Colonic mucosa (tissue), 4 donors: ENCODE results near the gene NANOS3. TPM values are rescaled to one million over a fixed set of nuclear protein-coding genes. Genes with fewer than 3 reads are reported as not detected.
A peak's percentile ranks its signal among the peaks of the same experiment; 100 is the strongest.

Experiments
- DNase-seq: peaks from one replicate; pipeline ENCODE4 v3.0.0-alpha.2; 2020
- H3K27ac ChIP-seq: fragments of 200-600 bp; one replicate; pipeline ENCODE4 v1.8.0; 2021
- H3K27me3 ChIP-seq: fragments of 200-600 bp; one replicate; pipeline ENCODE4 v1.8.0; 2021
- H3K36me3 ChIP-seq: fragments of 200-600 bp; one replicate; pipeline ENCODE4 v1.8.0; 2021
- H3K4me1 ChIP-seq: fragments of 200-600 bp; one replicate; pipeline ENCODE4 v1.8.0; 2021; ENCODE audit warnings: mild to moderate bottlenecking
- H3K4me3 ChIP-seq: fragments of 200-600 bp; one replicate; pipeline ENCODE4 v1.8.0; 2021
- H3K9ac ChIP-seq, 2 donors: one replicate each; pipeline ENCODE4 v1.7.0; 2013; ENCODE audit warnings: control low read depth in 2 of 2, low read depth in 2 of 2, low read length in 2 of 2
- H3K9me3 ChIP-seq: fragments of 200-600 bp; one replicate; pipeline ENCODE4 v1.8.0; 2021
- intact Hi-C: fragments of 100-400 bp; cut with DNase I; formaldehyde crosslinking; loops from one replicate; pipeline ENCODE4 v1.14.1; 2022
- microRNA-seq: library from miRNA; unstranded; fragments of <30 nt; microRNA quantifications from one replicate; pipeline ENCODE4, GENCODE V29; 2019
- total RNA-seq, 2 donors: library from RNA; stranded (reverse); fragmentation: NEBNext Ultra II Directional in 1 of 2; extraction: Animal tissue kit (Norgen Biotek cat#: 25700) in 1 of 2; gene quantifications; one replicate each; pipeline ENCODE4 v1.2.1, GENCODE V29; 2021
- TF ChIP-seq, protein P1 (sequence below): fragments of 200-600 bp; IDR thresholded peaks from one replicate; pipeline ENCODE4 v1.8.0; 2022; ENCODE audit warnings: antibody characterized with exemption, mild to moderate bottlenecking
- donor health status: healthy.
- donor health status: DM: no; HTN: no; CAD: no.
- donor health status: DM: no; HTN: no; CAD: no.

The NANOS3 gene
- total RNA-seq, 2 donors from 2014 or later: not detected

- Histone ChIP-seq H3K9me3 (no peaks in the 10 kb centered on the region), H3K36me3 (peaks cover 12% of the 10 kb centered on the region), H3K27me3 (no peaks in the 10 kb centered on the region), H3K27ac (no peak overlapping the region), H3K9ac (no peak overlapping the region), H3K4me1 (no peaks in the 10 kb centered on the region), H3K4me3 (no peak overlapping the region)
- TF ChIP-seq, protein P1, sequence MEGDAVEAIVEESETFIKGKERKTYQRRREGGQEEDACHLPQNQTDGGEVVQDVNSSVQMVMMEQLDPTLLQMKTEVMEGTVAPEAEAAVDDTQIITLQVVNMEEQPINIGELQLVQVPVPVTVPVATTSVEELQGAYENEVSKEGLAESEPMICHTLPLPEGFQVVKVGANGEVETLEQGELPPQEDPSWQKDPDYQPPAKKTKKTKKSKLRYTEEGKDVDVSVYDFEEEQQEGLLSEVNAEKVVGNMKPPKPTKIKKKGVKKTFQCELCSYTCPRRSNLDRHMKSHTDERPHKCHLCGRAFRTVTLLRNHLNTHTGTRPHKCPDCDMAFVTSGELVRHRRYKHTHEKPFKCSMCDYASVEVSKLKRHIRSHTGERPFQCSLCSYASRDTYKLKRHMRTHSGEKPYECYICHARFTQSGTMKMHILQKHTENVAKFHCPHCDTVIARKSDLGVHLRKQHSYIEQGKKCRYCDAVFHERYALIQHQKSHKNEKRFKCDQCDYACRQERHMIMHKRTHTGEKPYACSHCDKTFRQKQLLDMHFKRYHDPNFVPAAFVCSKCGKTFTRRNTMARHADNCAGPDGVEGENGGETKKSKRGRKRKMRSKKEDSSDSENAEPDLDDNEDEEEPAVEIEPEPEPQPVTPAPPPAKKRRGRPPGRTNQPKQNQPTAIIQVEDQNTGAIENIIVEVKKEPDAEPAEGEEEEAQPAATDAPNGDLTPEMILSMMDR: no peak
- DNase-seq: no peak
- intact Hi-C loops: no loop called here
These were observed 46.5 kb downstream of the NANOS3 start for GRCh38 chr19:13923194-13923987.

DNA sequence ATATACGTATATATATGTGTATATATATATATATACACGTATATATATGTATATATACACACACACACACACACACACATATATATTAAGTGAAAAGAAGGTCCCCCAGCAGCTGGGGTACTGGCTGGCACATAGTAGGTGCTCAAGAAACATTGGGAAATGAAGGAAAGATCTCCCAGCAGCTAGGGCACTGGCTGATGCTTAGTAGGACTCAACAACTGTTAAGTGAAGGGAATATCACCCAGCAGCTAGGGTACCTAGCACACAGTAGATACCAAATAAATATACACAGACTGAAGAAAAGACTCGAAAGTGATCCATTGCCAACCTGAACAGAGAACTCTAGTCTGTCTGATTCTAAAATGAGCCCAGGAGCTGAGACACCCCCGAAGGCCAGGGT, 49.1 kb downstream of the NANOS3 start:
- TF ChIP-seq, protein P1: no peak
- Histone ChIP-seq H3K9ac (no peak overlapping the region), H3K4me1 (no peaks in the 10 kb centered on the region), H3K27me3 (no peaks in the 10 kb centered on the region), H3K4me3 (no peak overlapping the region), H3K27ac (no peak overlapping the region), H3K9me3 (no peaks in the 10 kb centered on the region), H3K36me3 (peaks cover 2% of the 10 kb centered on the region)
- intact Hi-C loops: no loop called here
- no peak for DNase-seq

DNA sequence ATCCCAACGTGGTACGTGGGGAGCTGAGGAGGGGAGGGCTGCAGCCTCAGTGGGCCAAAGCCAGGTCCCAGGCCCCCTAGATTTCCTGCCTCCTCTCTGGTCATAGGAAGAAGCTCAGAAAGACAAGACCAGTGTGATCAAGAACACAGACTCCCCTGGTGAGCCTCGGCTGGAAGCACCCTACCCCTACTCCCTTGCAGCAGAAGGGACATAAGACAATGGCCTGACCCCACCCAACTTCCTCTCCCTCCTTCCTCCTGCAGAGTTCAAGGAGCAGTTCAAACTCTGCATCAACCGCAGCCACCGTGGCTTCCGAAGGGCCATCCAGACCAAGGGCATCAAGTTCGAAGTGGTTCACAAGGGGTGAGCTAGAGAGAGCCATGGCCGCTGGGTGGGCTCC, 49.8 kb downstream of the NANOS3 start:
- Histone ChIP-seq H3K27me3 (no peaks in the 10 kb centered on the region), H3K4me3 (no peak overlapping the region), H3K9me3 (no peaks in the 10 kb centered on the region), H3K36me3 (no peaks in the 10 kb centered on the region), H3K4me1 (no peaks in the 10 kb centered on the region), H3K9ac (no peak overlapping the region), H3K27ac (no peak overlapping the region)
- TF ChIP-seq, protein P1: no peak
- intact Hi-C loops: no loop called here
- no peak for DNase-seq

DNA sequence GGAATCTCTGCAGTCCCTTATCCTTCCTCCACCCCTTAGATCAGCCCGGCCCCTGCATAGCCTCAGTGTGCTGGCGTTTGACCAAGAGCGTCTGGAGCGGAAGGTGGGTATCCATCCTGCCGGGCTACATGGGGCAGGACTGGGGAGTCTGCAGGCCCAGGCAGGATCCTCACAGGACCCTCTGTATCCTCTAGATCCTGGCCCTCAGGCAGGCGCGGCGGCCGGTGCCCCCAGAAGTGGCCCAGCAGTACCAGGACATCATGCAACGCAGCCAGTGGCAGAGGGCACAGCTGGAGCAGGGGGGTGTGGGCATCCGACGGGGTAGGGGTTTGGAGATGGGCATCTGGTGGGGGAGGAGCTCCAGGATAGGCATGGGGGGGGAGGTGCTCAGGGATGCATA, 52.4 kb downstream of the NANOS3 start:
- H3K9me3 ChIP-seq: no peaks in the 10 kb centered on the region
- H3K4me3 ChIP-seq: no peak overlapping the region
- DNase-seq: no peak
- intact Hi-C loops: no loop called here
- no peak overlapping the region for H3K9ac ChIP-seq
- H3K27me3 ChIP-seq: no peaks in the 10 kb centered on the region
- H3K4me1 ChIP-seq: no peaks in the 10 kb centered on the region
- H3K36me3 ChIP-seq: no peaks in the 10 kb centered on the region
- TF ChIP-seq, protein P1: no peak
- no peak overlapping the region for H3K27ac ChIP-seq

DNA sequence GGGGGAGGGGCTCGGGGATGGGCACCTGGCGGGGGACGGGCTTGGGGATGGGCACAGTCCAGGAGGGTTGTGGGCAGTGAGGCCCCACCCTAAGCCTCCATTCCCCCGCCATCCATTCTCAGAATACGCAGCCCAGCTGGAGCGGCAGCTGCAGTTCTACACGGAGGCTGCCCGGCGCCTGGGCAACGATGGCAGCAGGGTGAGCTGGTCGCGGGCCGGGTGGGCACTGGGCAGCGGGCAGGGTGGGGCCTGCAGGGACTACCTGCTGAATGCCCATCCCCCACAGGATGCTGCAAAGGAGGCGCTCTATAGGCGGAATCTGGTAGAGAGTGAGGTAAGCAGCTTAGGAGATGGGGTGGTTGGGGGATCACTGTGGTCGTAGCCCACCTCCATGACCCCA, 53.0 kb downstream of the NANOS3 start:
- intact Hi-C loops: no loop called here
- H3K27ac ChIP-seq: no peak overlapping the region
- no peaks in the 10 kb centered on the region for H3K27me3 ChIP-seq
- TF ChIP-seq, protein P1: no peak
- H3K9me3 ChIP-seq: no peaks in the 10 kb centered on the region
- no peak overlapping the region for H3K9ac ChIP-seq
- DNase-seq: no peak
- H3K36me3 ChIP-seq: no peaks in the 10 kb centered on the region
- no peak overlapping the region for H3K4me3 ChIP-seq
- no peaks in the 10 kb centered on the region for H3K4me1 ChIP-seq

Small RNAs within 50 kb of the gene (microRNA-seq; reads per million reads assigned to microRNA genes)
- gene MIR181C: 277 reads per million, percentile 64 among the genes with 10 or more reads in this experiment
- gene MIR181D: 264 reads per million, percentile 62 among the genes with 10 or more reads in this experiment

Other genes starting within 250 kb of the NANOS3 start
- 10 to 100 TPM; 19.5 to 26.7 TPM for gene MRI1, start 112.6 kb upstream of the NANOS3 start, total RNA-seq
- 10 to 100 TPM; 48.5 to 82.6 TPM for gene C19orf53, start 102.7 kb upstream of the NANOS3 start, total RNA-seq
- 1 to 10 TPM; 2.9 to 4.3 TPM for gene ZSWIM4, start 81.7 kb upstream of the NANOS3 start, total RNA-seq
- gene BRME1, start 29.0 kb downstream of the NANOS3 start, total RNA-seq: 10 to 100 TPM in 1 of 2 donors, 1 to 10 TPM in 1; 5.9 to 20.0 TPM
- 100 to 1,000 TPM in 1 of 2 donors, 10 to 100 TPM in 1; 81.0 to 123 TPM for gene CC2D1A, start 29.1 kb downstream of the NANOS3 start, total RNA-seq
- gene PODNL1, start 61.3 kb downstream of the NANOS3 start, total RNA-seq: 1 to 10 TPM; 4.1 to 4.4 TPM
- gene DCAF15, start 75.4 kb downstream of the NANOS3 start, total RNA-seq: 10 to 100 TPM; 30.2 to 55.1 TPM
- gene RFX1, start 129.2 kb downstream of the NANOS3 start, total RNA-seq: 10 to 100 TPM; 13.1 to 20.9 TPM
- not detected for gene RLN3, start 151.0 kb downstream of the NANOS3 start, total RNA-seq
- 1 to 10 TPM; 2.5 to 3.2 TPM for gene IL27RA, start 154.6 kb downstream of the NANOS3 start, total RNA-seq
- gene PALM3, start 184.9 kb downstream of the NANOS3 start, total RNA-seq: 1 to 10 TPM in 1 of 2 donors, under 1 TPM in 1; 0.37 to 1.6 TPM
- gene MISP3, start 195.7 kb downstream of the NANOS3 start, total RNA-seq: 10 to 100 TPM; 32.7 to 50.0 TPM
- under 1 TPM in 1 of 2 donors, not detected in 1; 0.19 TPM for gene C19orf67, start 208.6 kb downstream of the NANOS3 start, total RNA-seq
- 10 to 100 TPM; 52.9 to 91.3 TPM for gene SAMD1, start 213.6 kb downstream of the NANOS3 start, total RNA-seq
- 10 to 100 TPM; 71.0 to 89.3 TPM for gene PRKACA, start 240.6 kb downstream of the NANOS3 start, total RNA-seq